Osteocyte (in vitro differentiated cells): ENCODE measurements around the gene MEGF11. TPM values are rescaled to one million over a fixed set of nuclear protein-coding genes. Genes with fewer than 3 reads are reported as not detected.

Source experiments
- DNase-seq: peaks from one replicate; pipeline ENCODE4 v3.0.0; 2021; ENCODE audit warnings: mixed read lengths; ENCODE audit not compliant: unreplicated experiment; ENCODE audit errors: extremely low spot score
- H3K27ac Mint-ChIP-seq: one replicate; pipeline ENCODE4 v1.8.0; 2021; ENCODE audit warnings: mild to moderate bottlenecking, mixed read lengths; ENCODE audit not compliant: unreplicated experiment
- H3K27me3 Mint-ChIP-seq: one replicate; pipeline ENCODE4 v1.8.0; 2021; ENCODE audit warnings: mixed read lengths; ENCODE audit not compliant: unreplicated experiment
- H3K36me3 Mint-ChIP-seq: one replicate; pipeline ENCODE4 v1.8.0; 2021; ENCODE audit warnings: mixed read lengths; ENCODE audit not compliant: unreplicated experiment
- H3K4me1 Mint-ChIP-seq: one replicate; pipeline ENCODE4 v1.8.0; 2021; ENCODE audit warnings: mixed read lengths; ENCODE audit not compliant: unreplicated experiment
- H3K4me3 Mint-ChIP-seq: one replicate; pipeline ENCODE4 v1.8.0; 2021; ENCODE audit warnings: mild to moderate bottlenecking, moderate library complexity, mixed read lengths; ENCODE audit not compliant: unreplicated experiment
- H3K9me3 Mint-ChIP-seq: one replicate; pipeline ENCODE4 v1.8.0; 2021; ENCODE audit warnings: mixed read lengths; ENCODE audit not compliant: unreplicated experiment
- CTCF ChIP-seq: fragments of 200-600 bp; sonication (generic); IDR thresholded peaks from 2 replicates; pipeline ENCODE4 v1.5.0; 2021; ENCODE audit warnings: antibody characterized with exemption, mild to moderate bottlenecking, moderate library complexity
- total RNA-seq: library from RNA; stranded (reverse); gene quantifications from 2 replicates; pipeline ENCODE4 v1.2.1, GENCODE V29; 2021

MEGF11 gene
- total RNA-seq, 1 donor from 2014 or later = not detected

DNA sequence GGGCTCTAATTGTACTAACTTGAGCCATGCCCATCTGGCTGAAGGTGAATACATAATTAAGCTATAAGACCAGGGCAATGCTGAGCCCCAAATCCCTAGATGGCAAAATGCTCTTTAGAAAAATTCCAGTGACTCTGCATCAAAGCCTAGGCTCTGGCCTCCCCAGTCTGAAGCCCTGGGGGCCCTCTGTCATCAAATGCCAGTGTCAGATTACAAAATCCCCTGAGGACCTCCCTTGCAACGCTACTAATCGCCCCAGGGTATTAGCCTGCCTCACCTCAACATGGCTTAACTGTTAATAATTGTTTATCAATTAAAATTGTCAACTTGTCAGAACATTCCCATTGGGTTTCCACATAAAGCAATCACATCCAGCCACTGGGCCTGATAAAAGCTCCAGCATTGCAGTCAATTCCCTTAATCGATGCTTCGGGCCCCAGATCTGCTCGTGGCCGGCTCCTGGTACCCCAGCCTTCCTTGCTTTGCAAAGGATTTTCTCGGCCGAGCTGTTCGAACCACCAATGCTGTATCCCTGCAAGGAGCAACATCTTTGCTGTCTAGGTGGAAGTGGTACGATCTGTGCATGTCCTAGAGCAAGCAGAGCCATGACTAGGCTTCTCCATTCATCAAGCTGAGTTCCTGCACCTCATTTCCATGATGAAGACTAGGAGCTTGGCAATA, 151.7 kb downstream of the MEGF11 start:
- no peaks in the 10 kb centered on the region for H3K9me3 Mint-ChIP-seq
- H3K4me3 Mint-ChIP-seq = no peak overlapping the region
- H3K27ac Mint-ChIP-seq = no peak overlapping the region
- DNase-seq = no peak
- peaks cover 79% of the 10 kb centered on the region for H3K27me3 Mint-ChIP-seq
- no peaks in the 10 kb centered on the region for H3K4me1 Mint-ChIP-seq
- H3K36me3 Mint-ChIP-seq = no peaks in the 10 kb centered on the region
- no peak for TF ChIP-seq CTCF

DNA sequence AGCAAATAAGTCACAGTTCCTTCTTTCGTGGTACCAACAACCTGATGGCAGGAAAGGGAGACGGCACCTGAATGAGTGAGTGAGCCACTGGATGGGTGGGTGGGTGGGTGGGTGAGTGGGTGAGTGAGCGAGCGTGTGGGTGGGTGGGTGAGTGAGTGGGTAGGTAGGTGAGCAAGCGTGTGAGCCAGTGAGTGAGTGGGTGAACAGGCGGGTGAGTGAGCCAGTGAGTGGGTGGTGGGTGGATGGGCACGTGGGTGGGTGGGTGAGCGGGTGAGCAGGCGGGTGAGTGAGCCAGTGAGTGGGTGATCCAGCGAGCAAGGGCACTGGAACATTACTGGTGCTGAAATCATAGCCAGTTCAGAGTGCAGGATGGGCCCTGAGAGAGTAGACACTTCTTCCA, 152.8 kb downstream of the MEGF11 start:
- Mint-ChIP-seq H3K9me3 (no peaks in the 10 kb centered on the region), H3K27me3 (peaks cover 76% of the 10 kb centered on the region), H3K4me1 (no peaks in the 10 kb centered on the region), H3K27ac (no peak overlapping the region), H3K4me3 (no peak overlapping the region), H3K36me3 (no peaks in the 10 kb centered on the region)
- no peak for TF ChIP-seq CTCF
- DNase-seq = no peak

GRCh38 chr15:66099950-66100671, 153.4 kb downstream of the MEGF11 start:
- Mint-ChIP-seq H3K9me3 (no peaks in the 10 kb centered on the region), H3K27me3 (peaks cover 78% of the 10 kb centered on the region), H3K27ac (no peak overlapping the region), H3K4me3 (no peak overlapping the region), H3K4me1 (no peaks in the 10 kb centered on the region), H3K36me3 (no peaks in the 10 kb centered on the region)
- DNase-seq = no peak
- no peak for TF ChIP-seq CTCF

DNA sequence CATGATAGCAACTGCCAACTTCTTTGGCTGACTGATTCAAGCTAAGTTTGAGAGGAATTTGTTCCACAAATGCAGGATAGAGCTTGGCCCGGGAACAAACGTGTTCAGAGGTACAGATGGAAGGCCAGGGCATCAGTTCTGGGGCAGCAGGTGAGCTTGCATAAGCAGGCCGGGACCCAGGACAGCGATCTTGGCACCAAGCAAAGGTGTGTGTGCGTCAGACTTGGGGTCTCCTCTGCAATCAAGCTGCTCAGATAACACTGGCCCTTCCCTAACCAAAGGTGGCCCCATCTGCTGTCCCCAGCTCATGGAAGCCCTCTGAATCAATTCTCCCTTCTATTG, 155.6 kb downstream of the MEGF11 start:
- Mint-ChIP-seq H3K27ac (no peak overlapping the region), H3K9me3 (no peaks in the 10 kb centered on the region), H3K36me3 (no peaks in the 10 kb centered on the region), H3K4me3 (no peak overlapping the region), H3K4me1 (no peaks in the 10 kb centered on the region), H3K27me3 (peaks cover 81% of the 10 kb centered on the region)
- DNase-seq = no peak
- TF ChIP-seq CTCF = no peak

- peaks cover 82% of the 10 kb centered on the region for H3K27me3 Mint-ChIP-seq
- no peak overlapping the region for H3K4me3 Mint-ChIP-seq
- no peaks in the 10 kb centered on the region for H3K36me3 Mint-ChIP-seq
- DNase-seq = no peak
- no peaks in the 10 kb centered on the region for H3K4me1 Mint-ChIP-seq
- no peak for TF ChIP-seq CTCF
- no peaks in the 10 kb centered on the region for H3K9me3 Mint-ChIP-seq
- H3K27ac Mint-ChIP-seq = no peak overlapping the region
These were observed 156.2 kb downstream of the MEGF11 start for GRCh38 chr15:66097151-66098021.
